OCI-LY3 (cell line): ENCODE measurements around the gene TTLL1.

Experiments used
- EZH2phosphoT487 ChIP-seq: fragments of 200-600 bp; shearing (Covaris generic); IDR thresholded peaks from 2 replicates; pipeline ENCODE4 v1.6.1; 2018; ENCODE audit warnings: antibody characterized with exemption, mixed run types, low read depth
- TF ChIP-seq, protein P1 (sequence below): fragments of 200-600, 300-600 bp; sonication (generic); IDR thresholded peaks from 2 replicates; pipeline ENCODE4 v1.5.1; 2014; ENCODE audit warnings: antibody characterized with exemption, low read length, low read depth

DNA sequence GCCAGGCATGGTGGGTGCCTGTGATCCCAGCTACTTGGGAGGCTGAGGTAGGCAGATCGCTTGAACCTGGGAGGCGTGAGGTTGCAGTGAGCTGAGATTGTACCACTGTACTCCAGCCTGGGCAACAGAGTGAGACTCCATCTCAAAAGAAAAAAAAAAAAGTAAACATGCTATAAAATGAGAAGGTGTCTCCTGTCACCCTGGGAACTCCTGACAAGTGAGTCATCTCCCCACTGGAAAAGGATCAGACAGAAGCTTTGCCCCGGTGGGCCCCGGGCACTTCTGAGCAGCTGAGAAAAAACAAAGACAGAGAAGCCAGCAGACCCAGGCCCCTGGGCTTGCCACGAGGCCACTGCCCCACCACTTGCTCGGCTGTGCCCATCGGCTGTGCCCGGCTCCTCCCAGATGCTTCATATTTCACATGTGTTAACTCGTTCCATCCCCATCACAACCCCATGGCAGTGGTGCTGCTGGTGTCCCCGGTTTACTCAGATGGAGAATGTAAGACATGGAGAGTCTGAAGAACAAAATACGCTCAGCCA lies 22.3 kb downstream of the TTLL1 start:
- TF ChIP-seq, protein P1, sequence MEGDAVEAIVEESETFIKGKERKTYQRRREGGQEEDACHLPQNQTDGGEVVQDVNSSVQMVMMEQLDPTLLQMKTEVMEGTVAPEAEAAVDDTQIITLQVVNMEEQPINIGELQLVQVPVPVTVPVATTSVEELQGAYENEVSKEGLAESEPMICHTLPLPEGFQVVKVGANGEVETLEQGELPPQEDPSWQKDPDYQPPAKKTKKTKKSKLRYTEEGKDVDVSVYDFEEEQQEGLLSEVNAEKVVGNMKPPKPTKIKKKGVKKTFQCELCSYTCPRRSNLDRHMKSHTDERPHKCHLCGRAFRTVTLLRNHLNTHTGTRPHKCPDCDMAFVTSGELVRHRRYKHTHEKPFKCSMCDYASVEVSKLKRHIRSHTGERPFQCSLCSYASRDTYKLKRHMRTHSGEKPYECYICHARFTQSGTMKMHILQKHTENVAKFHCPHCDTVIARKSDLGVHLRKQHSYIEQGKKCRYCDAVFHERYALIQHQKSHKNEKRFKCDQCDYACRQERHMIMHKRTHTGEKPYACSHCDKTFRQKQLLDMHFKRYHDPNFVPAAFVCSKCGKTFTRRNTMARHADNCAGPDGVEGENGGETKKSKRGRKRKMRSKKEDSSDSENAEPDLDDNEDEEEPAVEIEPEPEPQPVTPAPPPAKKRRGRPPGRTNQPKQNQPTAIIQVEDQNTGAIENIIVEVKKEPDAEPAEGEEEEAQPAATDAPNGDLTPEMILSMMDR: no peak
- no peak for TF ChIP-seq EZH2phosphoT487
